Measurements from ENCODE around the gene CA12. TPM values are rescaled to one million over a fixed set of nuclear protein-coding genes. Genes with fewer than 3 reads are reported as not detected.

Gene CA12
- total and polyA plus RNA-seq, 9 of the 15 experiments (the other 6 are each of a cell fraction or from before 2014, with no cell fraction given) = 0.01 to 0.78 (median 0.15) TPM; not detected in 1

GRCh38 chr15:63369781-63370180 is 11.9 kb downstream of the CA12 start:
- TF ChIP-seq ZFPM2 (CRISPR knock-in tag; IDR thresholded peaks at IDR 0.05) (no peak), PHB2 (IDR thresholded peaks at IDR 0.05; ENCODE audit: low read depth) (no peak), ZNF655 (CRISPR knock-in tag; IDR thresholded peaks at IDR 0.05) (no peak), ATF3 (IDR thresholded peaks at IDR 0.05) (no peak), ATF3 (CRISPR knock-in tag; conservative IDR thresholded peaks at IDR 0.05) (no peak), SP2 (IDR thresholded peaks at IDR 0.05; ENCODE audit: extremely low read depth, low read depth, low read length, poor library complexity, severe bottlenecking) (no peak), SETDB1 (IDR thresholded peaks at IDR 0.05; ENCODE audit: low read length) (no peak), HNRNPLL (IDR thresholded peaks at IDR 0.05; ENCODE audit: low read depth, low read length, poor library complexity, severe bottlenecking) (no peak), RBM14 (IDR thresholded peaks at IDR 0.05; ENCODE audit: borderline replicate concordance, insufficient read depth, low read depth, low read length) (no peak)
- no peak overlapping the region for H3K4me2 ChIP-seq (ENCODE audit: insufficient read depth, low read length)
- H3K9ac ChIP-seq (ENCODE audit: insufficient read depth in 1 of 2, low read depth in 2 of 2, low read length in 2 of 2) = no peak overlapping the region
- no peak overlapping the region for H3K4me3 ChIP-seq
- H3K27me3 ChIP-seq (ENCODE audit: control insufficient read depth in 2 of 2, insufficient read depth in 2 of 2, low read length in 2 of 2) = no peaks in the 10 kb centered on the region
- H3K4me1 ChIP-seq (replicated peaks in 1 of 2; ENCODE audit: control insufficient read depth in 2 of 2, insufficient read depth in 2 of 2, low read length in 2 of 2) = peaks cover 32 to 42% of the 10 kb centered on the region in 2 experiments
- no peaks in the 10 kb centered on the region for H3K9me1 ChIP-seq (ENCODE audit: control insufficient read depth, insufficient read depth, low read length)
- no peaks in the 10 kb centered on the region for H3K36me3 ChIP-seq (ENCODE audit: control insufficient read depth, insufficient read depth, low read length)
- H2AFZ ChIP-seq (ENCODE audit: low read depth, low read length) = no peak overlapping the region
- intact Hi-C loops (cut with micrococcal nuclease) (no loop called here), in situ Hi-C loops (cut with MboI) (no loop called here)
- ChIA-PET CTCF (ENCODE audit: low intra/inter-chr PET ratio) (no interaction called here), POLR2A (interaction anchor here (1.3 to 1.7 kb wide), 3 partner anchors 10 to 12 kb away, joined by 5 to 8 read pairs (median 6); partner anchors contain the start of gene CA12)
- no peak for FAIRE-seq
- H3K79me2 ChIP-seq (ENCODE audit: control insufficient read depth, insufficient read depth, low read length) = no peaks in the 10 kb centered on the region
- H3K27ac ChIP-seq (ENCODE audit: extremely low read depth, low read depth, low read length) = no peak overlapping the region
- no TSS peak for BruUV-seq (replicated peaks)
- H3K9me3 ChIP-seq (replicated peaks; ENCODE audit: control insufficient read depth, insufficient read depth, low read depth, low read length) = no peaks in the 10 kb centered on the region
- no peak for ATAC-seq
- no peak for DNase-seq (ENCODE audit: extremely low read depth in 1 of 4, low spot score in 3 of 4)
- WGBS (ENCODE audit: insufficient coverage, low coverage, missing lambda C conversion rate) = 88% methylated on average over 4 of the region's 4 CpGs
- no peaks in the 10 kb centered on the region for H4K20me1 ChIP-seq (replicated peaks; ENCODE audit: control insufficient read depth, insufficient read depth, low read length)
